IMR-90 (cell line): ENCODE results near the gene ITSN1. TPM values are rescaled to one million over a fixed set of nuclear protein-coding genes. Genes with fewer than 3 reads are reported as not detected.

Source experiments
- ATAC-seq: fragments of 200-7000 bp; cut with Tn5 transposase; 2 replicates; pipeline ENCODE4 v1.9.1; 2020; ENCODE audit warnings: low read depth, mild to moderate bottlenecking, moderate library complexity
- BruUV-seq: library from RNA; stranded (reverse); fragments of 400-500 nt; replicated peaks from 2 replicates; lab custom pipeline; 2021; lab: Mats Ljungman, UMichigan
- CTCF ChIA-PET: fragments of 300-600 bp; formaldehyde crosslinking; extraction: SDS; loops from one replicate; lab custom pipeline; 2021; ENCODE audit warnings: antibody characterized with exemption; lab: Yijun Ruan, JAX
- POLR2A ChIA-PET: fragments of 300-600 bp; sonication (Branson Sonifier 250); formaldehyde crosslinking; loops from one replicate; lab custom pipeline; 2022; ENCODE audit warnings: antibody characterized with exemption; ENCODE audit not compliant: unreplicated experiment; lab: Charles Lee
- DNase-seq: peaks from one replicate; pipeline ENCODE4 v3.0.0; 2013
- H2AFZ ChIP-seq: replicated peaks from 2 replicates; pipeline ENCODE3; 2013; ENCODE audit warnings: low read length, mild to moderate bottlenecking; ENCODE audit not compliant: poor library complexity
- H2AK5ac ChIP-seq: 2 replicates; pipeline ENCODE4 v1.6.1; 2013; ENCODE audit warnings: low read depth, low read length, inconsistent platforms
- H2AK9ac ChIP-seq: replicated peaks from 2 replicates; pipeline ENCODE3; 2013; ENCODE audit warnings: mild to moderate bottlenecking, low read depth, low read length, moderate library complexity; ENCODE audit not compliant: poor library complexity
- H2BK120ac ChIP-seq: 2 replicates; pipeline ENCODE4 v1.6.1; 2013; ENCODE audit warnings: low read depth, low read length, inconsistent platforms
- H2BK15ac ChIP-seq: 3 replicates; pipeline ENCODE4 v1.6.1; 2013; ENCODE audit warnings: low read depth, low read length, inconsistent platforms
- H2BK20ac ChIP-seq: 2 replicates; pipeline ENCODE4 v1.6.1; 2013; ENCODE audit warnings: low read depth, mild to moderate bottlenecking, inconsistent platforms, low read length, moderate library complexity
- H2BK5ac ChIP-seq: 2 replicates; pipeline ENCODE4 v1.6.1; 2013; ENCODE audit warnings: mild to moderate bottlenecking, low read depth, low read length, inconsistent platforms; ENCODE audit not compliant: poor library complexity, severe bottlenecking
- H3K14ac ChIP-seq: replicated peaks from 2 replicates; pipeline ENCODE4 v1.6.1; 2013; ENCODE audit warnings: low read depth, low read length, inconsistent platforms
- H3K18ac ChIP-seq: 2 replicates; pipeline ENCODE4 v1.6.1; 2013; ENCODE audit warnings: low read depth, low read length, control low read depth
- H3K23ac ChIP-seq: 2 replicates; pipeline ENCODE4 v1.6.1; 2013; ENCODE audit warnings: low read depth, low read length, inconsistent platforms
- H3K27ac ChIP-seq: 2 replicates; pipeline ENCODE4 v1.5.1; 2013; ENCODE audit warnings: mild to moderate bottlenecking, control low read depth, low read length; ENCODE audit not compliant: insufficient read depth
- H3K27me3 ChIP-seq: 2 replicates; pipeline ENCODE4 v1.6.1; 2013; ENCODE audit warnings: low read length; ENCODE audit not compliant: control insufficient read depth, insufficient read depth
- H3K36me3 ChIP-seq: 2 replicates; pipeline ENCODE4 v1.6.1; 2013; ENCODE audit warnings: low read length, mixed read lengths; ENCODE audit not compliant: control insufficient read depth, insufficient read depth
- H3K4ac ChIP-seq: 2 replicates; pipeline ENCODE4 v1.6.1; 2013; ENCODE audit warnings: low read depth, low read length, inconsistent platforms
- H3K4me1 ChIP-seq: 2 replicates; pipeline ENCODE4 v1.6.1; 2013; ENCODE audit warnings: low read length, mixed read lengths; ENCODE audit not compliant: control insufficient read depth, insufficient read depth
- H3K4me2 ChIP-seq: 2 replicates; pipeline ENCODE4 v1.6.1; 2013; ENCODE audit warnings: low read depth, mild to moderate bottlenecking, control low read depth, low read length, moderate library complexity
- H3K4me3 ChIP-seq: 2 replicates; pipeline ENCODE4 v1.5.1; 2013; ENCODE audit warnings: low read depth, mild to moderate bottlenecking, control low read depth, low read length, moderate library complexity; ENCODE audit not compliant: insufficient read depth
- H3K56ac ChIP-seq: 2 replicates; pipeline ENCODE4 v1.6.1; 2013; ENCODE audit warnings: low read length, inconsistent platforms; ENCODE audit not compliant: insufficient read depth; ENCODE audit errors: extremely low read depth
- H3K79me1 ChIP-seq, 2 experiments: 2 replicates each; pipeline ENCODE4 v1.6.1; 2013; ENCODE audit warnings: low read length in 2 of 2, inconsistent platforms in 1 of 2, low read depth in 1 of 2
- H3K9ac ChIP-seq: 2 replicates; pipeline ENCODE4 v1.6.1; 2013; ENCODE audit warnings: low read depth, low read length, control low read depth
- H3K9me1 ChIP-seq: 2 replicates; pipeline ENCODE4 v1.6.1; 2013; ENCODE audit warnings: low read length, inconsistent platforms; ENCODE audit not compliant: insufficient read depth
- H3K9me3 ChIP-seq: 2 replicates; pipeline ENCODE4 v1.6.1; 2013; ENCODE audit warnings: low read length; ENCODE audit not compliant: control insufficient read depth, insufficient read depth
- H4K20me1 ChIP-seq: 2 replicates; pipeline ENCODE4 v1.6.1; 2013; ENCODE audit warnings: low read length, inconsistent platforms; ENCODE audit not compliant: insufficient read depth
- H4K5ac ChIP-seq: 2 replicates; pipeline ENCODE4 v1.6.1; 2013; ENCODE audit warnings: mild to moderate bottlenecking, low read depth, low read length, control low read depth
- H4K8ac ChIP-seq, 2 experiments: 2 replicates each; pipeline ENCODE4 v1.6.1; 2013; ENCODE audit warnings: low read depth in 2 of 2, low read length in 2 of 2, control low read depth in 1 of 2, inconsistent platforms in 1 of 2
- H4K91ac ChIP-seq: 2 replicates; pipeline ENCODE4 v1.6.1; 2013; ENCODE audit warnings: low read depth, low read length, inconsistent platforms; ENCODE audit not compliant: insufficient read depth
- CTCF ChIP-seq: conservative IDR thresholded peaks from 2 replicates; pipeline ENCODE4 v1.5.1; 2012; ENCODE audit warnings: mild to moderate bottlenecking, low read depth, low read length, improper control_type of control experiment
- ELK1 ChIP-seq: fragments of 150-350 bp; IDR thresholded peaks from 2 replicates; pipeline ENCODE4 v1.6.1; 2016; ENCODE audit warnings: low read depth, mild to moderate bottlenecking, low read length, moderate library complexity, borderline replicate concordance
- FOS ChIP-seq: fragments of 150-350 bp; IDR thresholded peaks from 2 replicates; pipeline ENCODE4 v1.6.1; 2016; ENCODE audit warnings: low read depth, low read length
- MAZ ChIP-seq: IDR thresholded peaks from 2 replicates; pipeline ENCODE4 v1.6.1; 2012; ENCODE audit warnings: low read depth, mild to moderate bottlenecking, low read length, improper control_type of control experiment, moderate library complexity, borderline replicate concordance
- NFE2L2 ChIP-seq: fragments of 150-350 bp; IDR thresholded peaks from 2 replicates; pipeline ENCODE4 v1.6.1; 2016; ENCODE audit warnings: low read depth, mild to moderate bottlenecking, low read length
- POLR2A ChIP-seq: IDR thresholded peaks from 2 replicates; pipeline ENCODE4 v1.6.1; 2012; ENCODE audit warnings: mild to moderate bottlenecking, low read depth, low read length
- RFX5 ChIP-seq: IDR thresholded peaks from 2 replicates; pipeline ENCODE4 v1.8.0; 2012; ENCODE audit warnings: low read depth, mild to moderate bottlenecking, low read length, moderate library complexity
- SMC3 ChIP-seq: fragments of 150-350 bp; IDR thresholded peaks from 2 replicates; pipeline ENCODE4 v1.6.1; 2016; ENCODE audit warnings: low read depth, mild to moderate bottlenecking, antibody characterized with exemption, low read length, moderate library complexity
- USF2 ChIP-seq: fragments of 150-350 bp; IDR thresholded peaks from 2 replicates; pipeline ENCODE4 v1.6.1; 2017; ENCODE audit warnings: mild to moderate bottlenecking, antibody characterized with exemption, low read length, low read depth
- WGBS, 2 experiments: methylation state at CpG; one replicate each; pipeline versions ENCODE4 v1.1.5 to v1.1.7; 2013; ENCODE audit warnings: missing lambda C conversion rate in 2 of 2; ENCODE audit not compliant: insufficient read length in 1 of 2; ENCODE audit errors: extremely low coverage in 2 of 2; 5-methylcytosine and 5-hydroxymethylcytosine counted together
- dilution Hi-C: fragments of 300-500 bp; cut with HindIII; formaldehyde crosslinking; loops from one replicate; pipeline ENCODE4 v1.14.3; 2018; ENCODE audit warnings: low sequenced_read_pairs; ENCODE audit not compliant: unreplicated experiment
- in situ Hi-C: fragments of 300-500 bp; cut with MboI; formaldehyde crosslinking; loops from 3 replicates; pipeline ENCODE4 v1.14.3; 2019; ENCODE audit warnings: low sequenced_read_pairs, inconsistent platforms, mixed read lengths
- intact Hi-C: fragments of 100-400 bp; cut with micrococcal nuclease; formaldehyde crosslinking; loops from 2 replicates; pipeline ENCODE4 v1.10.0; 2022
- polyA plus RNA-seq, 3 experiments: library from polyadenylated mRNA; depleted of rRNA; stranded (reverse); fragments of >200 nt; gene quantifications; 2 replicates each; pipeline ENCODE4 v1.2.3, GENCODE V29; 2012; ENCODE audit warnings: low replicate concordance in 1 of 3
- total RNA-seq: library from RNA; depleted of rRNA; stranded (reverse); fragments of >200 nt; gene quantifications from 2 replicates; pipeline ENCODE4 v1.2.3, GENCODE V29; 2012

The ITSN1 gene
- total and polyA plus RNA-seq, 2 of the 4 experiments (the other 2 are of a cell fraction) = 45.4 to 62.0 TPM

GRCh38 chr21:33856893-33857527 is 214.7 kb downstream of the ITSN1 start:
- no peak overlapping the region for H2BK5ac ChIP-seq
- no peak overlapping the region for H3K4me2 ChIP-seq
- no peaks in the 10 kb centered on the region for H4K20me1 ChIP-seq
- H3K9me1 ChIP-seq = no peaks in the 10 kb centered on the region
- H3K23ac ChIP-seq = no peak overlapping the region
- H3K4me3 ChIP-seq = no peak overlapping the region
- H3K27ac ChIP-seq = no peak overlapping the region
- H2AFZ ChIP-seq = no peak overlapping the region
- 70% methylated on average over 2 of the region's 17 CpGs; no CpG with 5 or more reads in 1 of the 2 experiments for WGBS, 2 experiments
- no peak overlapping the region for H3K18ac ChIP-seq
- no peak overlapping the region for H3K4ac ChIP-seq
- H4K91ac ChIP-seq = no peak overlapping the region
- no peak overlapping the region for H2AK5ac ChIP-seq
- no peak overlapping the region for H4K8ac ChIP-seq
- CTCF ChIA-PET = no interaction called here
- H4K5ac ChIP-seq = no peak overlapping the region
- no peaks in the 10 kb centered on the region for H3K9me3 ChIP-seq
- no peak overlapping the region for H2BK15ac ChIP-seq
- ATAC-seq (no peak), DNase-seq (no peak)
- no peak overlapping the region for H3K9ac ChIP-seq
- no peak overlapping the region for H3K14ac ChIP-seq
- peak overlapping the region; percentile 65 for H2AK9ac ChIP-seq
- in situ Hi-C loops (no loop called here), intact Hi-C loops (no loop called here), dilution Hi-C loops (no loop called here)
- H2BK20ac ChIP-seq = no peak overlapping the region
- BruUV-seq = no TSS peak
- no peak overlapping the region for H3K56ac ChIP-seq
- no peak overlapping the region for H2BK120ac ChIP-seq
- H3K79me1 ChIP-seq = no peaks in the 10 kb centered on the region
- no peak for TF ChIP-seq POLR2A
- TF ChIP-seq CTCF = no peak
- TF ChIP-seq NFE2L2 = no peak
- TF ChIP-seq ELK1 = no peak
- TF ChIP-seq MAZ = no peak
- TF ChIP-seq RFX5 = no peak
- no peak for TF ChIP-seq SMC3
- TF ChIP-seq USF2 = no peak
- no peak for TF ChIP-seq FOS
- no peaks in the 10 kb centered on the region for H3K4me1 ChIP-seq
- peaks cover 7% of the 10 kb centered on the region; the same call in 1 of the 2 replicates for H3K27me3 ChIP-seq
- H3K36me3 ChIP-seq = no peaks in the 10 kb centered on the region
- POLR2A ChIA-PET = no interaction called here
